Upper lobe of left lung (tissue), 4 donors: Measurements from ENCODE around the gene ADI1.

Experiments
- POLR2A ChIP-seq, 4 donors: fragments of 450-650 bp; IDR thresholded peaks; one replicate each; pipeline ENCODE4 v1.5.1; 2016 to 2017; ENCODE audit warnings: antibody characterized with exemption in 4 of 4, mild to moderate bottlenecking in 2 of 4
- TF ChIP-seq, protein P1 (sequence below), 6 experiments: fragments of 450-650 bp in 4 of 6; fragments of 200-600 bp in 2 of 6; sonication (generic) in 2 of 6; IDR thresholded peaks; one replicate each; pipeline ENCODE4 v1.5.1; 2016 to 2019; ENCODE audit warnings: antibody characterized with exemption in 6 of 6

DNA sequence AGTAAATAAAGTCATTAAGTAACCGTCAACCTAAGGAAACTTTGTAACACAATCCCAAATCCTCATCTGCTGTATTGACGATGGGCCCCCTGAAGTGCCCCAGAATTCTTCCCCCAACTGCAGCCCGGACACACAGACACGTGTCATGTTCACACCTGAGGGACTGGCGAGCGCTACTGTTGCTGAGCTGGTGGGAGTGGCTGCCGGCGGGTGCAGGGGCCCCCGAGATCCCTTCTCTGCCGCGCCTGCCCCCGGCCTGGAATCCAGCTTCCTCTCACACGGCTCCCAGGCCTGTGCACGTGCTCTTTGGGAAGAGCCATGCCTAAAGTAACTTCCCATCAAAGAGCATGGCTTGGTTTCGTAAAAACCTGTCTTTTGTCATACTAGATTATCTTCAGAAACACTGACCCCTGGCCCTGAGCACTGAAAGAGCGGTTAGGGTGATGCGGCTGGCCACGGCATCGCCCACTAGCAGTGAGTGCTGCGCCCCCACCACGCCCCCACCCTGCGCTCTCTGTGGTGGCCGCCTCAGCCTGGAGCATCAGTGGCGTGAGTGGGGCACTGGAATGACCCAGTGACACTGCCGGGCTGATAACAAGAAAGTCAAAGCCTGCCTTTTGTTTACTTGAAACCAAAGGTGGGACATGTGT lies 56.0 kb downstream of the ADI1 start:
- TF ChIP-seq, protein P1, sequence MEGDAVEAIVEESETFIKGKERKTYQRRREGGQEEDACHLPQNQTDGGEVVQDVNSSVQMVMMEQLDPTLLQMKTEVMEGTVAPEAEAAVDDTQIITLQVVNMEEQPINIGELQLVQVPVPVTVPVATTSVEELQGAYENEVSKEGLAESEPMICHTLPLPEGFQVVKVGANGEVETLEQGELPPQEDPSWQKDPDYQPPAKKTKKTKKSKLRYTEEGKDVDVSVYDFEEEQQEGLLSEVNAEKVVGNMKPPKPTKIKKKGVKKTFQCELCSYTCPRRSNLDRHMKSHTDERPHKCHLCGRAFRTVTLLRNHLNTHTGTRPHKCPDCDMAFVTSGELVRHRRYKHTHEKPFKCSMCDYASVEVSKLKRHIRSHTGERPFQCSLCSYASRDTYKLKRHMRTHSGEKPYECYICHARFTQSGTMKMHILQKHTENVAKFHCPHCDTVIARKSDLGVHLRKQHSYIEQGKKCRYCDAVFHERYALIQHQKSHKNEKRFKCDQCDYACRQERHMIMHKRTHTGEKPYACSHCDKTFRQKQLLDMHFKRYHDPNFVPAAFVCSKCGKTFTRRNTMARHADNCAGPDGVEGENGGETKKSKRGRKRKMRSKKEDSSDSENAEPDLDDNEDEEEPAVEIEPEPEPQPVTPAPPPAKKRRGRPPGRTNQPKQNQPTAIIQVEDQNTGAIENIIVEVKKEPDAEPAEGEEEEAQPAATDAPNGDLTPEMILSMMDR (IDR thresholded peaks at IDR 0.05): no peak
- TF ChIP-seq POLR2A (IDR thresholded peaks at IDR 0.05): no peak
